ENCODE data around the gene KRT34.

Gene KRT34

DNA sequence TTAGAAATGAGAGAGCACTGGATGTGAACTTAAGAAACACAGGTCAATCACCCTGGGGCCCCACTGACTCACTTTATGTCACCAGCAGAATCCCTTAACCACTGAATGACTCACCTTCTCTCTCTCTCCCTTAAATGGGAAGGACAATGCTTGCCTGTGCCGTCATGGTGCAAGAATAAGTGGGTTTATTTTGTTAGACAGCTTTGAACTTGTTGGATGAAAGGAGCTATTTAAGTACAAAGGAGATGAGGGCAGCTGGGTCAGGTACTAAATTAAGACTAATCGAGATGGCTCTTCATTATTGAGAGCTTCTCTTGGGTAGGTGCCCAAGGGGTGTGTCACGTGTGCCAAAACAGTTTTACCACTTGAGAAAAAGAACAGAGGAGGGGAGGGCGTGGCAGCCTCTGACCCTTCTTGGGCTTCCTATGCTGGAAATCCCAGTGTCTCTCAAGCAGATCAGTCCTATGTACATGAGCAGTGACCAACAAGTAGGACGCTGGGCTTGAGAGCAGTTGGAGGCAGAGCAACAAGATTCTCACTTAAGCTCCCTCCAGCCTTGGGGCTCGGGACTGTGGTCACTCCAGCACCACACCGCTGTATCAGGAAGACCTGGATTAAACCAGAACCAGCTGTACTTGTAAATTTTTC, 22.0 kb upstream of the KRT34 start (continued):
- TF ChIP-seq PRDM6 (tag by site-specific recombination; IDR thresholded peaks at IDR 0.05) = peak; percentile 66
- no peak for TF ChIP-seq ZNF596 (tag by site-specific recombination; IDR thresholded peaks at IDR 0.05)
- 0 out of 2 replicates have a peak, but pooled peaks have one; percentile 42 for TF ChIP-seq ZNF362 (tag by site-specific recombination; IDR thresholded peaks at IDR 0.05)
- peak; percentile 60 for TF ChIP-seq GLIS2 (tag by site-specific recombination; IDR thresholded peaks at IDR 0.05)
- no peak for TF ChIP-seq ZNF76 (tag by site-specific recombination; IDR thresholded peaks at IDR 0.05; ENCODE audit: borderline replicate concordance, low read depth)
- TF ChIP-seq GLI4 (tag by site-specific recombination; IDR thresholded peaks at IDR 0.05) = no peak
- peak; percentile 97 for TF ChIP-seq ZNF600 (tag by site-specific recombination; IDR thresholded peaks at IDR 0.05)
- no peak for TF ChIP-seq ZNF121 (tag by site-specific recombination; IDR thresholded peaks at IDR 0.05)
- peak; percentile 78 for TF ChIP-seq ZNF394 (tag by site-specific recombination; IDR thresholded peaks at IDR 0.05; ENCODE audit: borderline replicate concordance)
- no peak for TF ChIP-seq ZNF707 (tag by site-specific recombination; IDR thresholded peaks at IDR 0.05)
- TF ChIP-seq ZNF341 (tag by site-specific recombination; IDR thresholded peaks at IDR 0.05; ENCODE audit: low read depth) = no peak
- TF ChIP-seq WT1 (tag by site-specific recombination; IDR thresholded peaks at IDR 0.05) = peak; percentile 28; the same call in 1 of the 2 replicates
- no peak for TF ChIP-seq ZNF23 (tag by site-specific recombination; IDR thresholded peaks at IDR 0.05; ENCODE audit: borderline replicate concordance)
- TF ChIP-seq ZNF16 (tag by site-specific recombination; IDR thresholded peaks at IDR 0.05; ENCODE audit: low read depth) = no peak
- TF ChIP-seq ZSCAN30 (tag by site-specific recombination; IDR thresholded peaks at IDR 0.05) = no peak
- TF ChIP-seq ZNF558 (tag by site-specific recombination; IDR thresholded peaks at IDR 0.05) = 0 out of 2 replicates have a peak, but pooled peaks have one; percentile 42
- TF ChIP-seq, protein P1, sequence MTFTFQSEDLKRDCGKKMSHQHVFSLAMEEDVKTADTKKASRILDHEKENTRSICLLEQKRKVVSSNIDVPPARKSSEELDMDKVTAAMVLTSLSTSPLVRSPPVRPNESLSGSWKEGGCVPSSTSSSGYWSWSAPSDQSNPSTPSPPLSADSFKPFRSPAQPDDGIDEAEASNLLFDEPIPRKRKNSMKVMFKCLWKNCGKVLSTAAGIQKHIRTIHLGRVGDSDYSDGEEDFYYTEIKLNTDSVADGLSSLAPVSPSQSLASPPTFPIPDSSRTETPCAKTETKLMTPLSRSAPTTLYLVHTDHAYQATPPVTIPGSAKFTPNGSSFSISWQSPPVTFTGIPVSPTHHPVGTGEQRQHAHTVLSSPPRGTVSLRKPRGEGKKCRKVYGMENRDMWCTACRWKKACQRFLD (tag by site-specific recombination; IDR thresholded peaks at IDR 0.05) = no peak
- peak; percentile 76; the same call in 1 of the 2 replicates for TF ChIP-seq ZSCAN23 (tag by site-specific recombination; IDR thresholded peaks at IDR 0.05)
- no peak; the same call in 1 of the 2 replicates for TF ChIP-seq ZXDB (tag by site-specific recombination; IDR thresholded peaks at IDR 0.05)
- TF ChIP-seq GLI2 (tag by site-specific recombination; IDR thresholded peaks at IDR 0.05; ENCODE audit: borderline replicate concordance, low read depth) = peak; percentile 87
- TF ChIP-seq ZBTB44 (tag by site-specific recombination; IDR thresholded peaks at IDR 0.05) = no peak
- TF ChIP-seq SCRT1 (tag by site-specific recombination; IDR thresholded peaks at IDR 0.05; ENCODE audit: borderline replicate concordance) = 0 out of 2 replicates have a peak, but pooled peaks have one; percentile 52
- TF ChIP-seq ZNF112 (tag by site-specific recombination; IDR thresholded peaks at IDR 0.05) = no peak
- no peak for TF ChIP-seq ZNF133 (tag by site-specific recombination; IDR thresholded peaks at IDR 0.05)
- TF ChIP-seq ZNF747 (tag by site-specific recombination; IDR thresholded peaks at IDR 0.05) = no peak
- TF ChIP-seq KLF17 (tag by site-specific recombination; IDR thresholded peaks at IDR 0.05) = peak; percentile 97
- TF ChIP-seq, protein P2, sequence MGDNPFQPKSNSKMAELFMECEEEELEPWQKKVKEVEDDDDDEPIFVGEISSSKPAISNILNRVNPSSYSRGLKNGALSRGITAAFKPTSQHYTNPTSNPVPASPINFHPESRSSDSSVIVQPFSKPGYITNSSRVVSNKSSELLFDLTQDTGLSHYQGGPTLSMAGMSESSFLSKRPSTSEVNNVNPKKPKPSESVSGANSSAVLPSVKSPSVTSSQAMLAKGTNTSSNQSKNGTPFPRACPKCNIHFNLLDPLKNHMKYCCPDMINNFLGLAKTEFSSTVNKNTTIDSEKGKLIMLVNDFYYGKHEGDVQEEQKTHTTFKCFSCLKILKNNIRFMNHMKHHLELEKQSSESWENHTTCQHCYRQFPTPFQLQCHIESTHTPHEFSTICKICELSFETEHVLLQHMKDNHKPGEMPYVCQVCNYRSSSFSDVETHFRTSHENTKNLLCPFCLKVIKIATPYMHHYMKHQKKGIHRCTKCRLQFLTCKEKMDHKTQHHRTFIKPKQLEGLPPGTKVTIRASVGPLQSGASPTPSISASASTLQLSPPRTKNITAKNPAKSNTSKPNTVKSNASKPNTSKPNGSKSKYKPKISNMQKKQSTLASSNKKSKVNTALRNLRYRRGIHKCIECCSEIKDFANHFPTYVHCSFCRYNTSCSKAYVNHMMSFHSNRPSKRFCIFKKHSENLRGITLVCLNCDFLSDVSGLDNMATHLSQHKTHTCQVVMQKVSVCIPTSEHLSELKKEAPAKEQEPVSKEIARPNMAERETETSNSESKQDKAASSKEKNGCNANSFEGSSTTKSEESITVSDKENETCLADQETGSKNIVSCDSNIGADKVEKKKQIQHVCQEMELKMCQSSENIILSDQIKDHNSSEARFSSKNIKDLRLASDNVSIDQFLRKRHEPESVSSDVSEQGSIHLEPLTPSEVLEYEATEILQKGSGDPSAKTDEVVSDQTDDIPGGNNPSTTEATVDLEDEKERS (tag by site-specific recombination; IDR thresholded peaks at IDR 0.05) = no peak
- peak; percentile 97 for TF ChIP-seq SP7 (tag by site-specific recombination; IDR thresholded peaks at IDR 0.05)
- no peak for TF ChIP-seq ZNF514 (tag by site-specific recombination; IDR thresholded peaks at IDR 0.05)
- no peak for TF ChIP-seq ZNF19 (tag by site-specific recombination; IDR thresholded peaks at IDR 0.05; ENCODE audit: low read depth)
- no peak for TF ChIP-seq ZNF654 (tag by site-specific recombination; IDR thresholded peaks at IDR 0.05; ENCODE audit: low read depth)

All from HEK293 (cell line).